Measurements from ENCODE around the gene ITGB6. TPM values are rescaled to one million over a fixed set of nuclear protein-coding genes. Genes with fewer than 3 reads are reported as not detected.
A peak's percentile ranks its signal among the peaks of the same experiment; 100 is the strongest.

The ITGB6 gene
- total and polyA plus RNA-seq, 2 of the 4 experiments (the other 2 are of a cell fraction): under 0.01 TPM; not detected in 1

DNA sequence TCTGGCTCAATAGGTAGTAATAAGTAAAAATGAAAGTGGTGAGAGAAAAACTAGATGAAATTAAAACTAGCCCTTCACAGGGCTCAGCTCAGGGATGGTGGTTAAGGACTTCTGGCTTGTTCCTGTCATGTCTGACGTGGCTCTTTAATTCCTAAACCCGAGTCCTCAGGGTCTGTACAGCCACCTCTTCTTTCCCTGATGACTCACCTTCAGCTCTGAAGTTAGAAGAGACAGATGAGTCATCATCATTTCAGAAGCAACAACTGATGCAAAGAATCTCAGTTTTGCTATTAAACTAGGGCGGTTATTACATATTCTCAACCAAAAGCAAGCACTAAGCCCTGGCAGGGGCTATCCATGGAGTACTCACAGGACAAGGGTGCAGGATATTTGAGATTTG lies 24.0 kb upstream of the ITGB6 start:
- no CpG with 5 or more reads among the region's 3 CpGs for WGBS, 2 experiments (ENCODE audit: extremely low coverage in 2 of 2, insufficient read length in 1 of 2)
- H4K8ac ChIP-seq (ENCODE audit: low read depth in 2 of 2, low read length in 2 of 2): peak overlapping the region; percentile 25 to 67; a peak in 3 of 4 replicates
- peak overlapping the region; percentile 48; the same call in 1 of the 2 replicates for H4K5ac ChIP-seq (ENCODE audit: low read depth, low read length)
- in situ Hi-C loops (cut with MboI; ENCODE audit: low sequenced_read_pairs) (no loop called here), intact Hi-C loops (cut with micrococcal nuclease) (no loop called here), dilution Hi-C loops (cut with HindIII; ENCODE audit: low sequenced_read_pairs, unreplicated experiment) (no loop called here)
- no peak overlapping the region; the same call in 1 of the 2 replicates for H3K9ac ChIP-seq (ENCODE audit: low read depth, low read length)
- H3K27me3 ChIP-seq (ENCODE audit: control insufficient read depth, insufficient read depth, low read length): no peaks in the 10 kb centered on the region
- peak overlapping the region; percentile 80 for H2AK5ac ChIP-seq (ENCODE audit: low read depth, low read length)
- peak overlapping the region; percentile 92 for H2BK20ac ChIP-seq (ENCODE audit: low read depth, low read length)
- H3K4me1 ChIP-seq (ENCODE audit: control insufficient read depth, insufficient read depth, low read length): peaks cover 38% of the 10 kb centered on the region
- POLR2A ChIA-PET (ENCODE audit: unreplicated experiment): no interaction called here
- peak; percentile 73 for ATAC-seq (ENCODE audit: low read depth)
- peak overlapping the region; percentile 92; the same call in 1 of the 2 replicates for H3K18ac ChIP-seq (ENCODE audit: low read depth, low read length)
- no peak overlapping the region for H3K4me3 ChIP-seq (ENCODE audit: insufficient read depth, low read depth, low read length)
- peak overlapping the region; percentile 59 for H3K4ac ChIP-seq (ENCODE audit: low read depth, low read length)
- no peaks in the 10 kb centered on the region for H3K36me3 ChIP-seq (ENCODE audit: control insufficient read depth, insufficient read depth, low read length)
- peak overlapping the region; percentile 72; the same call in 1 of the 2 replicates for H3K14ac ChIP-seq (replicated peaks; ENCODE audit: low read depth, low read length)
- peak overlapping the region; percentile 35; the same call in 1 of the 2 replicates for H3K23ac ChIP-seq (ENCODE audit: low read depth, low read length)
- peak overlapping the region; percentile 90; the same call in 2 of the 3 replicates for H2BK15ac ChIP-seq (ENCODE audit: low read depth, low read length)
- H3K4me2 ChIP-seq (ENCODE audit: low read depth, low read length): peak overlapping the region; percentile 73
- H2AFZ ChIP-seq (replicated peaks; ENCODE audit: low read length, poor library complexity): no peak overlapping the region
- H2BK120ac ChIP-seq (ENCODE audit: low read depth, low read length): peak overlapping the region; percentile 81
- peaks cover 0 to 6% of the 10 kb centered on the region in 2 experiments; a peak in 1 of 4 replicates for H3K79me1 ChIP-seq (ENCODE audit: low read depth in 1 of 2, low read length in 2 of 2)
- H3K9me1 ChIP-seq (ENCODE audit: insufficient read depth, low read length): peaks cover 40% of the 10 kb centered on the region
- H4K20me1 ChIP-seq (ENCODE audit: insufficient read depth, low read length): no peaks in the 10 kb centered on the region
- peak overlapping the region; percentile 42; the same call in 1 of the 2 replicates for H3K56ac ChIP-seq (ENCODE audit: extremely low read depth, insufficient read depth, low read length)
- DNase-seq: peak; percentile 98
- no TSS peak for BruUV-seq (replicated peaks)
- H3K9me3 ChIP-seq (ENCODE audit: control insufficient read depth, insufficient read depth, low read length): no peaks in the 10 kb centered on the region
- no peak overlapping the region for H2AK9ac ChIP-seq (replicated peaks; ENCODE audit: low read depth, low read length, poor library complexity)
- CTCF ChIA-PET: no interaction called here
- peak overlapping the region; percentile 84 for H2BK5ac ChIP-seq (ENCODE audit: low read depth, low read length, poor library complexity, severe bottlenecking)
- H4K91ac ChIP-seq (ENCODE audit: insufficient read depth, low read depth, low read length): peak overlapping the region; percentile 60
- H3K27ac ChIP-seq (ENCODE audit: insufficient read depth, low read length): peak overlapping the region; percentile 27; the same call in 1 of the 2 replicates
- TF ChIP-seq RFX5 (IDR thresholded peaks at IDR 0.05; ENCODE audit: low read depth, low read length): no peak; the same call in 1 of the 2 replicates
- TF ChIP-seq, protein P1, sequence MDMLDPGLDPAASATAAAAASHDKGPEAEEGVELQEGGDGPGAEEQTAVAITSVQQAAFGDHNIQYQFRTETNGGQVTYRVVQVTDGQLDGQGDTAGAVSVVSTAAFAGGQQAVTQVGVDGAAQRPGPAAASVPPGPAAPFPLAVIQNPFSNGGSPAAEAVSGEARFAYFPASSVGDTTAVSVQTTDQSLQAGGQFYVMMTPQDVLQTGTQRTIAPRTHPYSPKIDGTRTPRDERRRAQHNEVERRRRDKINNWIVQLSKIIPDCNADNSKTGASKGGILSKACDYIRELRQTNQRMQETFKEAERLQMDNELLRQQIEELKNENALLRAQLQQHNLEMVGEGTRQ (IDR thresholded peaks at IDR 0.05; ENCODE audit: low read depth, low read length): no peak
- no peak; the same call in 1 of the 2 replicates for TF ChIP-seq CHD1 (IDR thresholded peaks at IDR 0.05; ENCODE audit: low read depth, low read length)
- peak; percentile 61 for TF ChIP-seq CEBPB (IDR thresholded peaks at IDR 0.05; ENCODE audit: low read depth, low read length)
- 0 out of 2 replicates have a peak, but pooled peaks have one; percentile 22 for TF ChIP-seq NFE2L2 (IDR thresholded peaks at IDR 0.05; ENCODE audit: low read depth, low read length)
- no peak for TF ChIP-seq MXI1 (IDR thresholded peaks at IDR 0.05; ENCODE audit: borderline replicate concordance, low read depth, low read length)
- TF ChIP-seq RCOR1 (IDR thresholded peaks at IDR 0.05; ENCODE audit: insufficient replicate concordance, low read length): no peak
- TF ChIP-seq, protein P2, sequence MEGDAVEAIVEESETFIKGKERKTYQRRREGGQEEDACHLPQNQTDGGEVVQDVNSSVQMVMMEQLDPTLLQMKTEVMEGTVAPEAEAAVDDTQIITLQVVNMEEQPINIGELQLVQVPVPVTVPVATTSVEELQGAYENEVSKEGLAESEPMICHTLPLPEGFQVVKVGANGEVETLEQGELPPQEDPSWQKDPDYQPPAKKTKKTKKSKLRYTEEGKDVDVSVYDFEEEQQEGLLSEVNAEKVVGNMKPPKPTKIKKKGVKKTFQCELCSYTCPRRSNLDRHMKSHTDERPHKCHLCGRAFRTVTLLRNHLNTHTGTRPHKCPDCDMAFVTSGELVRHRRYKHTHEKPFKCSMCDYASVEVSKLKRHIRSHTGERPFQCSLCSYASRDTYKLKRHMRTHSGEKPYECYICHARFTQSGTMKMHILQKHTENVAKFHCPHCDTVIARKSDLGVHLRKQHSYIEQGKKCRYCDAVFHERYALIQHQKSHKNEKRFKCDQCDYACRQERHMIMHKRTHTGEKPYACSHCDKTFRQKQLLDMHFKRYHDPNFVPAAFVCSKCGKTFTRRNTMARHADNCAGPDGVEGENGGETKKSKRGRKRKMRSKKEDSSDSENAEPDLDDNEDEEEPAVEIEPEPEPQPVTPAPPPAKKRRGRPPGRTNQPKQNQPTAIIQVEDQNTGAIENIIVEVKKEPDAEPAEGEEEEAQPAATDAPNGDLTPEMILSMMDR (conservative IDR thresholded peaks at IDR 0.05; ENCODE audit: low read depth, low read length): no peak
- TF ChIP-seq MAZ (IDR thresholded peaks at IDR 0.05; ENCODE audit: borderline replicate concordance, low read depth, low read length): no peak
- peak; percentile 80; the same call in 1 of the 2 replicates for TF ChIP-seq BHLHE40 (IDR thresholded peaks at IDR 0.05; ENCODE audit: low read depth, low read length)
- 0 out of 2 replicates have a peak, but pooled peaks have one; percentile 5 for TF ChIP-seq RAD21 (IDR thresholded peaks at IDR 0.05; ENCODE audit: low read length)
- TF ChIP-seq SMC3 (IDR thresholded peaks at IDR 0.05; ENCODE audit: low read depth, low read length): 0 out of 2 replicates have a peak, but pooled peaks have one; percentile 1
- TF ChIP-seq POLR2A (IDR thresholded peaks at IDR 0.05; ENCODE audit: low read depth, low read length): no peak
- TF ChIP-seq FOS (IDR thresholded peaks at IDR 0.05; ENCODE audit: low read depth, low read length): peak; percentile 100
- TF ChIP-seq, protein P3, sequence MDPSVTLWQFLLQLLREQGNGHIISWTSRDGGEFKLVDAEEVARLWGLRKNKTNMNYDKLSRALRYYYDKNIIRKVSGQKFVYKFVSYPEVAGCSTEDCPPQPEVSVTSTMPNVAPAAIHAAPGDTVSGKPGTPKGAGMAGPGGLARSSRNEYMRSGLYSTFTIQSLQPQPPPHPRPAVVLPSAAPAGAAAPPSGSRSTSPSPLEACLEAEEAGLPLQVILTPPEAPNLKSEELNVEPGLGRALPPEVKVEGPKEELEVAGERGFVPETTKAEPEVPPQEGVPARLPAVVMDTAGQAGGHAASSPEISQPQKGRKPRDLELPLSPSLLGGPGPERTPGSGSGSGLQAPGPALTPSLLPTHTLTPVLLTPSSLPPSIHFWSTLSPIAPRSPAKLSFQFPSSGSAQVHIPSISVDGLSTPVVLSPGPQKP (IDR thresholded peaks at IDR 0.05; ENCODE audit: borderline replicate concordance, low read depth, low read length): no peak
